ENCODE results near the gene LRRC56. TPM values are rescaled to one million over a fixed set of nuclear protein-coding genes. Genes with fewer than 3 reads are reported as not detected.

LRRC56 gene
- total and polyA plus RNA-seq, 2 of the 13 experiments (the other 11 are each of a cell fraction or from before 2014, with no cell fraction given) = 0.11 to 0.29 TPM

GRCh38 chr11:504053-504993, 33.0 kb upstream of the LRRC56 start:
- no peak for FAIRE-seq
- intact Hi-C loops (cut with micrococcal nuclease; ENCODE audit: unreplicated experiment) (no loop called here), in situ Hi-C loops (cut with HindIII; ENCODE audit: extremely low pct_ligation_motif_present, low pct_unique_long_range_greater_than_20kb) (no loop called here)
- no peak overlapping the region for H3K9ac ChIP-seq (ENCODE audit: insufficient read depth, low read depth, low read length)
- no peak for ATAC-seq
- H3K79me2 ChIP-seq (ENCODE audit: insufficient read depth, low read length) = peaks cover 28% of the 10 kb centered on the region
- no peaks in the 10 kb centered on the region for H3K9me3 ChIP-seq (ENCODE audit: low read length)
- no peak overlapping the region for H2AFZ ChIP-seq (ENCODE audit: low read length)
- H3K4me2 ChIP-seq (ENCODE audit: low read depth, low read length) = no peak overlapping the region
- ChIA-PET POLR2A (no interaction called here), CTCF (ENCODE audit: low intra/inter-chr PET ratio, low total read pairs) (no interaction called here)
- TF ChIP-seq ZNF235 (CRISPR knock-in tag; IDR thresholded peaks at IDR 0.05; ENCODE audit: borderline replicate concordance) (no peak), NBN (conservative IDR thresholded peaks at IDR 0.05) (no peak), EED (CRISPR knock-in tag; IDR thresholded peaks at IDR 0.05) (no peak), MEIS1 (CRISPR knock-in tag; IDR thresholded peaks at IDR 0.05; ENCODE audit: borderline replicate concordance) (no peak), AGO2 (optimal IDR thresholded peaks at IDR 0.05; ENCODE audit: low read depth, low read length) (peak; percentile 80), TFDP2 (CRISPR knock-in tag; IDR thresholded peaks at IDR 0.05) (no peak), RAD21 (CRISPR knock-in tag; IDR thresholded peaks at IDR 0.05) (no peak), AGO1 (IDR thresholded peaks at IDR 0.05; ENCODE audit: low read depth, low read length, poor library complexity, severe bottlenecking) (peak; percentile 32), RBFOX2 (IDR thresholded peaks at IDR 0.05; ENCODE audit: low read depth, low read length) (peak; percentile 48), ZNF317 (CRISPR knock-in tag; IDR thresholded peaks at IDR 0.05) (no peak), THRA (CRISPR knock-in tag; IDR thresholded peaks at IDR 0.05; ENCODE audit: borderline replicate concordance) (no peak), MNT (IDR thresholded peaks at IDR 0.05) (no peak), RBM22 (optimal IDR thresholded peaks at IDR 0.05; ENCODE audit: low read length) (no peak), POLR2A (IDR thresholded peaks at IDR 0.05; ENCODE audit: insufficient read depth in 1 of 2, low read depth in 2 of 2, low read length in 2 of 2) (0 out of 4 replicates have a peak, but pooled peaks of 1 of the 2 experiments have one; percentile 11), BCL6 (CRISPR knock-in tag; IDR thresholded peaks at IDR 0.05) (no peak)
- DNase-seq (ENCODE audit: low spot score) = no peak
- H3K27me3 ChIP-seq (ENCODE audit: control insufficient read depth in 1 of 2, insufficient read depth in 2 of 2, low read length in 2 of 2) = no peaks in the 10 kb centered on the region
- H3K4me3 ChIP-seq (replicated peaks in 1 of 3; ENCODE audit: insufficient read depth in 1 of 3, low read depth in 2 of 3, low read length in 3 of 3) = no peak overlapping the region
- H4K20me1 ChIP-seq (ENCODE audit: insufficient read depth, low read length) = no peaks in the 10 kb centered on the region
- peaks cover 18 to 37% of the 10 kb centered on the region in 2 experiments for H3K36me3 ChIP-seq (replicated peaks in 1 of 2; ENCODE audit: control insufficient read depth in 1 of 2, insufficient read depth in 2 of 2, low read length in 2 of 2)
- H3K27ac ChIP-seq (ENCODE audit: extremely low read length, insufficient read depth, low read length) = no peak overlapping the region
- no TSS peak for BruUV-seq (replicated peaks)
- WGBS (ENCODE audit: low lambda C conversion rate) = 97% methylated on average over 57 of the region's 72 CpGs
- H3K4me1 ChIP-seq (ENCODE audit: insufficient read depth, low read length) = peaks cover 21% of the 10 kb centered on the region
